WTC11 (cell line): ENCODE results near the gene TMC4. TPM values are rescaled to one million over a fixed set of nuclear protein-coding genes. Genes with fewer than 3 reads are reported as not detected.

Experiments
- CBFB ChIP-seq: sonication (generic); formaldehyde crosslinking; IDR thresholded peaks from 2 replicates; pipeline ENCODE4 v1.8.1; 2022; ENCODE audit warnings: mild to moderate bottlenecking, low read depth, missing genetic modification reagents
- CREB1 ChIP-seq: sonication (generic); formaldehyde crosslinking; IDR thresholded peaks from 2 replicates; pipeline ENCODE4 v1.8.0; 2023; ENCODE audit warnings: mild to moderate bottlenecking, missing genetic modification reagents
- GRHL2 ChIP-seq: fragments of 250-450 bp; sonication (Bioruptor Pico); IDR thresholded peaks from 2 replicates; pipeline ENCODE4 v1.8.0; 2022; ENCODE audit warnings: mild to moderate bottlenecking, moderate library complexity; ENCODE audit not compliant: insufficient replicate concordance, severe bottlenecking
- MXD4 ChIP-seq: fragments of 250-450 bp; sonication (Bioruptor Pico); IDR thresholded peaks from 2 replicates; pipeline ENCODE4 v1.8.0; 2021; ENCODE audit warnings: mild to moderate bottlenecking, moderate library complexity, borderline replicate concordance
- NFATC4 ChIP-seq: fragments of 250-450 bp; sonication (Bioruptor Pico); IDR thresholded peaks from 2 replicates; pipeline ENCODE4 v1.9.0; 2021; ENCODE audit warnings: mild to moderate bottlenecking
- NFYB ChIP-seq: sonication (generic); formaldehyde crosslinking; conservative IDR thresholded peaks from 2 replicates; pipeline ENCODE4 v1.8.0; 2022; ENCODE audit warnings: low read depth, missing genetic modification reagents
- NR2C2 ChIP-seq: sonication (generic); formaldehyde crosslinking; IDR thresholded peaks from 2 replicates; pipeline ENCODE4 v1.8.0; 2022; ENCODE audit warnings: mild to moderate bottlenecking, missing genetic modification reagents
- RORB ChIP-seq: fragments of 250-450 bp; sonication (Bioruptor Pico); IDR thresholded peaks from 2 replicates; pipeline ENCODE4 v1.9.0; 2021; ENCODE audit warnings: mild to moderate bottlenecking
- SOX15 ChIP-seq: fragments of 250-450 bp; sonication (Bioruptor Pico); IDR thresholded peaks from 2 replicates; pipeline ENCODE4 v1.9.0; 2021; ENCODE audit warnings: mild to moderate bottlenecking
- TP53 ChIP-seq: sonication (generic); formaldehyde crosslinking; IDR thresholded peaks from 2 replicates; pipeline ENCODE4 v1.8.1; 2023; ENCODE audit warnings: mild to moderate bottlenecking, missing genetic modification reagents
- ZNF138 ChIP-seq: sonication (generic); formaldehyde crosslinking; conservative IDR thresholded peaks from 2 replicates; pipeline ENCODE4 v1.8.1; 2022; ENCODE audit warnings: mild to moderate bottlenecking, moderate library complexity, missing genetic modification reagents
- ZNF263 ChIP-seq: sonication (generic); formaldehyde crosslinking; IDR thresholded peaks from 2 replicates; pipeline ENCODE4 v1.8.1; 2022; ENCODE audit warnings: low read depth, mild to moderate bottlenecking, moderate library complexity, missing genetic modification reagents
- ZNF396 ChIP-seq: fragments of 250-450 bp; sonication (Bioruptor Pico); IDR thresholded peaks from 2 replicates; pipeline ENCODE4 v1.8.0; 2021; ENCODE audit warnings: mild to moderate bottlenecking, moderate library complexity, borderline replicate concordance
- ZNF423 ChIP-seq: fragments of 250-450 bp; sonication (Bioruptor Pico); IDR thresholded peaks from 2 replicates; pipeline ENCODE4 v2.1.2; 2022; ENCODE audit warnings: mild to moderate bottlenecking, moderate library complexity
- ZNF671 ChIP-seq: fragments of 250-450 bp; sonication (Bioruptor Pico); IDR thresholded peaks from 2 replicates; pipeline ENCODE4 v1.8.0; 2021; ENCODE audit warnings: mild to moderate bottlenecking
- total RNA-seq: library from RNA; stranded (reverse); gene quantifications from 3 replicates; pipeline ENCODE4 v1.2.3, GENCODE V29; 2021
- TF ChIP-seq, protein P1 (sequence below): fragments of 250-450 bp; sonication (Bioruptor Pico); IDR thresholded peaks from 2 replicates; pipeline ENCODE4 v1.9.0; 2021; ENCODE audit warnings: mild to moderate bottlenecking, borderline replicate concordance
- TF ChIP-seq, protein P2 (sequence below): fragments of 200-600 bp; IDR thresholded peaks from 2 replicates; pipeline ENCODE4 v1.8.0; 2022; ENCODE audit warnings: antibody characterized with exemption
- TF ChIP-seq, protein P3 (sequence below): sonication (generic); formaldehyde crosslinking; IDR thresholded peaks from 2 replicates; pipeline ENCODE4 v1.8.0; 2023; ENCODE audit warnings: mild to moderate bottlenecking, missing genetic modification reagents
- TF ChIP-seq, protein P4 (sequence below): sonication (generic); formaldehyde crosslinking; IDR thresholded peaks from 2 replicates; pipeline ENCODE4 v1.8.0; 2022; ENCODE audit warnings: mild to moderate bottlenecking, missing genetic modification reagents
- TF ChIP-seq, protein P5 (sequence below): sonication (generic); formaldehyde crosslinking; conservative IDR thresholded peaks from 2 replicates; pipeline ENCODE4 v1.8.1; 2023; ENCODE audit warnings: mild to moderate bottlenecking, low read depth, missing genetic modification reagents, moderate library complexity
- TF ChIP-seq, protein P6 (sequence below): sonication (generic); formaldehyde crosslinking; IDR thresholded peaks from 2 replicates; pipeline ENCODE4 v1.8.0; 2023; ENCODE audit warnings: missing genetic modification reagents, mild to moderate bottlenecking, borderline replicate concordance

The TMC4 gene
- total RNA-seq, 1 experiment from 2014 or later: 9.3 TPM

DNA sequence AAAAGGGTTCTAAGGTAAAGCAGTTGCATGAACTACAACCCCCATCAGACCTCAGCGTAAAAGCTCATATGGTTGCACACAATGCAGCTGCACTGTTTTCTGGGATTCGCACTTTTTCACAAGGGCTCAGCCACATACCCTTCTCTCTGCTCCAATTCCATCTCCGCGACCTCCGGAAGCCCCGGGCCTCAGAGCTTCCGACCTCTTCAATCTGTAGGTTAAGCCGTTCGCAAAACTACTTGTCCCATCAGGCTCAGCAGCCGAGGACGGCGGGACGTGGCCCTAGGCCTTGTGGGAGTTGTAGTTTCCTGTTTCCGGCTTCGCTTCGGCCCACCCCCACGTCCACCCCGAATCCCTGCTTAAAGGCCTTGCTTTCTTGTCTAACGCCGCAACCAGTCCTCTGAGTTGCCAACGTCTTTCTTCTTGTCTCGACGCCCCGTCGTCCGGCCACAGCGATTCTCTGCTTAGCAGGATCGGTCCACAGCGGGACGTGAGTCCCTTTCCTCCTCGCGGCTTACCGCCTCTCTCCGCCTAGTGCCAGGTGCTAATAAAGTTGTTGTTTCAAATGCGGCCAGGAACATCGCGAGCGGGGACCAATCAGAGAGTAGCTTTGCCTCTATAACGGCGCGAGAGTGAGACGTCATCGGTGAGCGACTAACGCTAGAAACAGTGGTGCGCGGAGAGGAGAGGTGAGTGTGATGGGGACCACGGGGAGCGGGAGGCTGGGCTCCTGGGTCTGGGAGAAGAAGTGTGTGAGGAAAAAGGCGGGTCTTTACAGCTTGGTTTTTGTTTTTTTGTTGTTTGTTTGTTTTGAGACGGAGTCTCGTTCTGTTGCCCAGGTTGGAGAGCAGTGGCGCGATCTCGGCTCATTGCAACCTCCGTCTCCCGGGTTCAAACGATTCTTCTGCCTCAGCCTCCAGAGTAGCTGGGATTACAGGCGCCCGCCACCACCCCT, 57.6 kb downstream of the TMC4 start, which contains the start of the genes PRPF31 and TFPT (continued):
- TF ChIP-seq, protein P1, sequence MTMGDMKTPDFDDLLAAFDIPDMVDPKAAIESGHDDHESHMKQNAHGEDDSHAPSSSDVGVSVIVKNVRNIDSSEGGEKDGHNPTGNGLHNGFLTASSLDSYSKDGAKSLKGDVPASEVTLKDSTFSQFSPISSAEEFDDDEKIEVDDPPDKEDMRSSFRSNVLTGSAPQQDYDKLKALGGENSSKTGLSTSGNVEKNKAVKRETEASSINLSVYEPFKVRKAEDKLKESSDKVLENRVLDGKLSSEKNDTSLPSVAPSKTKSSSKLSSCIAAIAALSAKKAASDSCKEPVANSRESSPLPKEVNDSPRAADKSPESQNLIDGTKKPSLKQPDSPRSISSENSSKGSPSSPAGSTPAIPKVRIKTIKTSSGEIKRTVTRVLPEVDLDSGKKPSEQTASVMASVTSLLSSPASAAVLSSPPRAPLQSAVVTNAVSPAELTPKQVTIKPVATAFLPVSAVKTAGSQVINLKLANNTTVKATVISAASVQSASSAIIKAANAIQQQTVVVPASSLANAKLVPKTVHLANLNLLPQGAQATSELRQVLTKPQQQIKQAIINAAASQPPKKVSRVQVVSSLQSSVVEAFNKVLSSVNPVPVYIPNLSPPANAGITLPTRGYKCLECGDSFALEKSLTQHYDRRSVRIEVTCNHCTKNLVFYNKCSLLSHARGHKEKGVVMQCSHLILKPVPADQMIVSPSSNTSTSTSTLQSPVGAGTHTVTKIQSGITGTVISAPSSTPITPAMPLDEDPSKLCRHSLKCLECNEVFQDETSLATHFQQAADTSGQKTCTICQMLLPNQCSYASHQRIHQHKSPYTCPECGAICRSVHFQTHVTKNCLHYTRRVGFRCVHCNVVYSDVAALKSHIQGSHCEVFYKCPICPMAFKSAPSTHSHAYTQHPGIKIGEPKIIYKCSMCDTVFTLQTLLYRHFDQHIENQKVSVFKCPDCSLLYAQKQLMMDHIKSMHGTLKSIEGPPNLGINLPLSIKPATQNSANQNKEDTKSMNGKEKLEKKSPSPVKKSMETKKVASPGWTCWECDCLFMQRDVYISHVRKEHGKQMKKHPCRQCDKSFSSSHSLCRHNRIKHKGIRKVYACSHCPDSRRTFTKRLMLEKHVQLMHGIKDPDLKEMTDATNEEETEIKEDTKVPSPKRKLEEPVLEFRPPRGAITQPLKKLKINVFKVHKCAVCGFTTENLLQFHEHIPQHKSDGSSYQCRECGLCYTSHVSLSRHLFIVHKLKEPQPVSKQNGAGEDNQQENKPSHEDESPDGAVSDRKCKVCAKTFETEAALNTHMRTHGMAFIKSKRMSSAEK (CRISPR knock-in tag): no peak
- TF ChIP-seq RORB (CRISPR knock-in tag) (no peak), CREB1 (peak; percentile 90), ZNF396 (CRISPR knock-in tag) (no peak), NR2C2 (no peak), SOX15 (no peak), MXD4 (CRISPR knock-in tag) (no peak), NFATC4 (peak; percentile 52; the same call in 1 of the 2 replicates), NFYB (CRISPR knock-in tag) (peak; percentile 91), TP53 (no peak), ZNF138 (CRISPR knock-in tag) (no peak), GRHL2 (CRISPR knock-in tag) (no peak), ZNF423 (CRISPR knock-in tag) (no peak), ZNF671 (no peak), CBFB (CRISPR knock-in tag) (no peak), ZNF263 (no peak)
- TF ChIP-seq, protein P2, sequence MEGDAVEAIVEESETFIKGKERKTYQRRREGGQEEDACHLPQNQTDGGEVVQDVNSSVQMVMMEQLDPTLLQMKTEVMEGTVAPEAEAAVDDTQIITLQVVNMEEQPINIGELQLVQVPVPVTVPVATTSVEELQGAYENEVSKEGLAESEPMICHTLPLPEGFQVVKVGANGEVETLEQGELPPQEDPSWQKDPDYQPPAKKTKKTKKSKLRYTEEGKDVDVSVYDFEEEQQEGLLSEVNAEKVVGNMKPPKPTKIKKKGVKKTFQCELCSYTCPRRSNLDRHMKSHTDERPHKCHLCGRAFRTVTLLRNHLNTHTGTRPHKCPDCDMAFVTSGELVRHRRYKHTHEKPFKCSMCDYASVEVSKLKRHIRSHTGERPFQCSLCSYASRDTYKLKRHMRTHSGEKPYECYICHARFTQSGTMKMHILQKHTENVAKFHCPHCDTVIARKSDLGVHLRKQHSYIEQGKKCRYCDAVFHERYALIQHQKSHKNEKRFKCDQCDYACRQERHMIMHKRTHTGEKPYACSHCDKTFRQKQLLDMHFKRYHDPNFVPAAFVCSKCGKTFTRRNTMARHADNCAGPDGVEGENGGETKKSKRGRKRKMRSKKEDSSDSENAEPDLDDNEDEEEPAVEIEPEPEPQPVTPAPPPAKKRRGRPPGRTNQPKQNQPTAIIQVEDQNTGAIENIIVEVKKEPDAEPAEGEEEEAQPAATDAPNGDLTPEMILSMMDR: no peak
- TF ChIP-seq, protein P3, sequence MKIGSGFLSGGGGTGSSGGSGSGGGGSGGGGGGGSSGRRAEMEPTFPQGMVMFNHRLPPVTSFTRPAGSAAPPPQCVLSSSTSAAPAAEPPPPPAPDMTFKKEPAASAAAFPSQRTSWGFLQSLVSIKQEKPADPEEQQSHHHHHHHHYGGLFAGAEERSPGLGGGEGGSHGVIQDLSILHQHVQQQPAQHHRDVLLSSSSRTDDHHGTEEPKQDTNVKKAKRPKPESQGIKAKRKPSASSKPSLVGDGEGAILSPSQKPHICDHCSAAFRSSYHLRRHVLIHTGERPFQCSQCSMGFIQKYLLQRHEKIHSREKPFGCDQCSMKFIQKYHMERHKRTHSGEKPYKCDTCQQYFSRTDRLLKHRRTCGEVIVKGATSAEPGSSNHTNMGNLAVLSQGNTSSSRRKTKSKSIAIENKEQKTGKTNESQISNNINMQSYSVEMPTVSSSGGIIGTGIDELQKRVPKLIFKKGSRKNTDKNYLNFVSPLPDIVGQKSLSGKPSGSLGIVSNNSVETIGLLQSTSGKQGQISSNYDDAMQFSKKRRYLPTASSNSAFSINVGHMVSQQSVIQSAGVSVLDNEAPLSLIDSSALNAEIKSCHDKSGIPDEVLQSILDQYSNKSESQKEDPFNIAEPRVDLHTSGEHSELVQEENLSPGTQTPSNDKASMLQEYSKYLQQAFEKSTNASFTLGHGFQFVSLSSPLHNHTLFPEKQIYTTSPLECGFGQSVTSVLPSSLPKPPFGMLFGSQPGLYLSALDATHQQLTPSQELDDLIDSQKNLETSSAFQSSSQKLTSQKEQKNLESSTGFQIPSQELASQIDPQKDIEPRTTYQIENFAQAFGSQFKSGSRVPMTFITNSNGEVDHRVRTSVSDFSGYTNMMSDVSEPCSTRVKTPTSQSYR: peak; percentile 77; the same call in 1 of the 2 replicates
- TF ChIP-seq, protein P4, sequence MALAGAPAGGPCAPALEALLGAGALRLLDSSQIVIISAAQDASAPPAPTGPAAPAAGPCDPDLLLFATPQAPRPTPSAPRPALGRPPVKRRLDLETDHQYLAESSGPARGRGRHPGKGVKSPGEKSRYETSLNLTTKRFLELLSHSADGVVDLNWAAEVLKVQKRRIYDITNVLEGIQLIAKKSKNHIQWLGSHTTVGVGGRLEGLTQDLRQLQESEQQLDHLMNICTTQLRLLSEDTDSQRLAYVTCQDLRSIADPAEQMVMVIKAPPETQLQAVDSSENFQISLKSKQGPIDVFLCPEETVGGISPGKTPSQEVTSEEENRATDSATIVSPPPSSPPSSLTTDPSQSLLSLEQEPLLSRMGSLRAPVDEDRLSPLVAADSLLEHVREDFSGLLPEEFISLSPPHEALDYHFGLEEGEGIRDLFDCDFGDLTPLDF (CRISPR knock-in tag): no peak
- TF ChIP-seq, protein P5, sequence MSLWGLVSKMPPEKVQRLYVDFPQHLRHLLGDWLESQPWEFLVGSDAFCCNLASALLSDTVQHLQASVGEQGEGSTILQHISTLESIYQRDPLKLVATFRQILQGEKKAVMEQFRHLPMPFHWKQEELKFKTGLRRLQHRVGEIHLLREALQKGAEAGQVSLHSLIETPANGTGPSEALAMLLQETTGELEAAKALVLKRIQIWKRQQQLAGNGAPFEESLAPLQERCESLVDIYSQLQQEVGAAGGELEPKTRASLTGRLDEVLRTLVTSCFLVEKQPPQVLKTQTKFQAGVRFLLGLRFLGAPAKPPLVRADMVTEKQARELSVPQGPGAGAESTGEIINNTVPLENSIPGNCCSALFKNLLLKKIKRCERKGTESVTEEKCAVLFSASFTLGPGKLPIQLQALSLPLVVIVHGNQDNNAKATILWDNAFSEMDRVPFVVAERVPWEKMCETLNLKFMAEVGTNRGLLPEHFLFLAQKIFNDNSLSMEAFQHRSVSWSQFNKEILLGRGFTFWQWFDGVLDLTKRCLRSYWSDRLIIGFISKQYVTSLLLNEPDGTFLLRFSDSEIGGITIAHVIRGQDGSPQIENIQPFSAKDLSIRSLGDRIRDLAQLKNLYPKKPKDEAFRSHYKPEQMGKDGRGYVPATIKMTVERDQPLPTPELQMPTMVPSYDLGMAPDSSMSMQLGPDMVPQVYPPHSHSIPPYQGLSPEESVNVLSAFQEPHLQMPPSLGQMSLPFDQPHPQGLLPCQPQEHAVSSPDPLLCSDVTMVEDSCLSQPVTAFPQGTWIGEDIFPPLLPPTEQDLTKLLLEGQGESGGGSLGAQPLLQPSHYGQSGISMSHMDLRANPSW (CRISPR knock-in tag): no peak
- TF ChIP-seq, protein P6, sequence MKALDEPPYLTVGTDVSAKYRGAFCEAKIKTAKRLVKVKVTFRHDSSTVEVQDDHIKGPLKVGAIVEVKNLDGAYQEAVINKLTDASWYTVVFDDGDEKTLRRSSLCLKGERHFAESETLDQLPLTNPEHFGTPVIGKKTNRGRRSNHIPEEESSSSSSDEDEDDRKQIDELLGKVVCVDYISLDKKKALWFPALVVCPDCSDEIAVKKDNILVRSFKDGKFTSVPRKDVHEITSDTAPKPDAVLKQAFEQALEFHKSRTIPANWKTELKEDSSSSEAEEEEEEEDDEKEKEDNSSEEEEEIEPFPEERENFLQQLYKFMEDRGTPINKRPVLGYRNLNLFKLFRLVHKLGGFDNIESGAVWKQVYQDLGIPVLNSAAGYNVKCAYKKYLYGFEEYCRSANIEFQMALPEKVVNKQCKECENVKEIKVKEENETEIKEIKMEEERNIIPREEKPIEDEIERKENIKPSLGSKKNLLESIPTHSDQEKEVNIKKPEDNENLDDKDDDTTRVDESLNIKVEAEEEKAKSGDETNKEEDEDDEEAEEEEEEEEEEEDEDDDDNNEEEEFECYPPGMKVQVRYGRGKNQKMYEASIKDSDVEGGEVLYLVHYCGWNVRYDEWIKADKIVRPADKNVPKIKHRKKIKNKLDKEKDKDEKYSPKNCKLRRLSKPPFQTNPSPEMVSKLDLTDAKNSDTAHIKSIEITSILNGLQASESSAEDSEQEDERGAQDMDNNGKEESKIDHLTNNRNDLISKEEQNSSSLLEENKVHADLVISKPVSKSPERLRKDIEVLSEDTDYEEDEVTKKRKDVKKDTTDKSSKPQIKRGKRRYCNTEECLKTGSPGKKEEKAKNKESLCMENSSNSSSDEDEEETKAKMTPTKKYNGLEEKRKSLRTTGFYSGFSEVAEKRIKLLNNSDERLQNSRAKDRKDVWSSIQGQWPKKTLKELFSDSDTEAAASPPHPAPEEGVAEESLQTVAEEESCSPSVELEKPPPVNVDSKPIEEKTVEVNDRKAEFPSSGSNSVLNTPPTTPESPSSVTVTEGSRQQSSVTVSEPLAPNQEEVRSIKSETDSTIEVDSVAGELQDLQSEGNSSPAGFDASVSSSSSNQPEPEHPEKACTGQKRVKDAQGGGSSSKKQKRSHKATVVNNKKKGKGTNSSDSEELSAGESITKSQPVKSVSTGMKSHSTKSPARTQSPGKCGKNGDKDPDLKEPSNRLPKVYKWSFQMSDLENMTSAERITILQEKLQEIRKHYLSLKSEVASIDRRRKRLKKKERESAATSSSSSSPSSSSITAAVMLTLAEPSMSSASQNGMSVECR: peak; percentile 87; the same call in 1 of the 2 replicates
